ENCODE data around the gene RYR1. TPM values are rescaled to one million over a fixed set of nuclear protein-coding genes. Genes with fewer than 3 reads are reported as not detected.
"Not testable (repeated sequence)": the region's sequence is repeated elsewhere in the genome, so short reads cannot be mapped to it uniquely, and the experiment has no call there.

The RYR1 gene
- total RNA-seq, 1 donor, result not detected

GRCh38 chr19:38425810-38426466 lies 7.6 kb upstream of the RYR1 start, which contains the start of gene RASGRP4:
Gene RASGRP4 (minus strand): TSS chr19:38426219. CDS start chr19:38426091, 128 bp downstream.
- no peak for DNase-seq (ENCODE audit: low read depth)
- no peak for TF ChIP-seq CTCF (IDR thresholded peaks at IDR 0.05; ENCODE audit: insufficient read depth, low read length)
- no peak within 1 kb of the TSS for H3K4me3 ChIP-seq (ENCODE audit: low read depth, low read length)

GRCh38 chr19:38427035-38427677 lies 6.3 kb upstream of the RYR1 start:
- H3K4me3 ChIP-seq (ENCODE audit: low read depth, low read length); DNase-seq (ENCODE audit: low read depth): not testable (repeated sequence)

GRCh38 chr19:38429055-38429810 lies 4.3 kb upstream of the RYR1 start:
- H3K4me3 ChIP-seq (ENCODE audit: low read depth, low read length), result no peak overlapping the region
- no peak for TF ChIP-seq CTCF (IDR thresholded peaks at IDR 0.05; ENCODE audit: insufficient read depth, low read length)
- no peak for DNase-seq (ENCODE audit: low read depth)

- TF ChIP-seq CTCF (IDR thresholded peaks at IDR 0.05; ENCODE audit: insufficient read depth, low read length), result no peak
- no peak overlapping the region for H3K4me3 ChIP-seq (ENCODE audit: low read depth, low read length)
- no peak for DNase-seq (ENCODE audit: low read depth)
These were observed 3.7 kb upstream of the RYR1 start for GRCh38 chr19:38429811-38430156.

GRCh38 chr19:38430931-38431330 lies 2.6 kb upstream of the RYR1 start:
- no peak for TF ChIP-seq CTCF (IDR thresholded peaks at IDR 0.05; ENCODE audit: insufficient read depth, low read length)
- no peak for DNase-seq (ENCODE audit: low read depth)
- H3K4me3 ChIP-seq (ENCODE audit: low read depth, low read length), result no peak overlapping the region

GRCh38 chr19:38434549-38435051 lies 1.1 kb downstream of the RYR1 start:
- no peak overlapping the region for H3K4me3 ChIP-seq (ENCODE audit: low read depth, low read length)
- DNase-seq (ENCODE audit: low read depth), result no peak
- TF ChIP-seq CTCF (IDR thresholded peaks at IDR 0.05; ENCODE audit: insufficient read depth, low read length), result no peak

- no peak for TF ChIP-seq CTCF (IDR thresholded peaks at IDR 0.05; ENCODE audit: insufficient read depth, low read length)
- DNase-seq (ENCODE audit: low read depth), result no peak
These were observed 3.8 kb downstream of the RYR1 start for GRCh38 chr19:38437295-38437694.

More at GRCh38 chr19:38437295-38437694, 3.8 kb downstream of the RYR1 start:
- no peak overlapping the region for H3K4me3 ChIP-seq (ENCODE audit: low read depth, low read length)

All from fibroblast of the aortic adventitia (primary cell).